Effector memory CD8-positive, alpha-beta T cell (primary cell): ENCODE data around the gene RPP40.
"Not testable (repeated sequence)": the region's sequence is repeated elsewhere in the genome, so short reads cannot be mapped to it uniquely, and the experiment has no call there.

Experiments used
- ATAC-seq: fragments of 150-1000 bp; cut with Tn5 transposase; replicated peaks from 2 replicates; pipeline ENCODE4 v1.10.0; 2021; ENCODE audit warnings: mild to moderate bottlenecking, moderate library complexity
- DNase-seq, 3 experiments: peaks; one replicate each; pipeline ENCODE4 v3.0.0; 2021
- H3K27ac Mint-ChIP-seq, 2 donors: one replicate each; pipeline ENCODE4 v1.8.0; 2022; ENCODE audit warnings: mild to moderate bottlenecking in 2 of 2, mixed read lengths in 2 of 2, moderate library complexity in 2 of 2
- H3K27me3 Mint-ChIP-seq, 2 donors: one replicate each; pipeline ENCODE4 v1.8.0; 2022; ENCODE audit warnings: mixed read lengths in 2 of 2
- H3K36me3 Mint-ChIP-seq: one replicate; pipeline ENCODE4 v1.8.0; 2022; ENCODE audit warnings: mild to moderate bottlenecking, moderate library complexity, mixed read lengths; ENCODE audit not compliant: insufficient read depth
- H3K4me1 Mint-ChIP-seq, 2 donors: one replicate each; pipeline ENCODE4 v1.8.0; 2022; ENCODE audit warnings: low read depth in 2 of 2, mixed read lengths in 2 of 2
- H3K4me3 Mint-ChIP-seq, 2 donors: one replicate each; pipeline ENCODE4 v1.8.0; 2022; ENCODE audit warnings: mild to moderate bottlenecking in 2 of 2, mixed read lengths in 2 of 2, moderate library complexity in 2 of 2
- H3K9me3 Mint-ChIP-seq, 2 donors: one replicate each; pipeline ENCODE4 v1.8.0; 2022; ENCODE audit warnings: mixed read lengths in 2 of 2
- total RNA-seq, 9 experiments: gene quantifications; one replicate each; lab custom pipeline; 2026; lab: John Stamatoyannopoulos, UW

Gene RPP40
- 0.75 to 24.4 (median 5.1) reads per million in 9 experiments for total RNA-seq

DNA sequence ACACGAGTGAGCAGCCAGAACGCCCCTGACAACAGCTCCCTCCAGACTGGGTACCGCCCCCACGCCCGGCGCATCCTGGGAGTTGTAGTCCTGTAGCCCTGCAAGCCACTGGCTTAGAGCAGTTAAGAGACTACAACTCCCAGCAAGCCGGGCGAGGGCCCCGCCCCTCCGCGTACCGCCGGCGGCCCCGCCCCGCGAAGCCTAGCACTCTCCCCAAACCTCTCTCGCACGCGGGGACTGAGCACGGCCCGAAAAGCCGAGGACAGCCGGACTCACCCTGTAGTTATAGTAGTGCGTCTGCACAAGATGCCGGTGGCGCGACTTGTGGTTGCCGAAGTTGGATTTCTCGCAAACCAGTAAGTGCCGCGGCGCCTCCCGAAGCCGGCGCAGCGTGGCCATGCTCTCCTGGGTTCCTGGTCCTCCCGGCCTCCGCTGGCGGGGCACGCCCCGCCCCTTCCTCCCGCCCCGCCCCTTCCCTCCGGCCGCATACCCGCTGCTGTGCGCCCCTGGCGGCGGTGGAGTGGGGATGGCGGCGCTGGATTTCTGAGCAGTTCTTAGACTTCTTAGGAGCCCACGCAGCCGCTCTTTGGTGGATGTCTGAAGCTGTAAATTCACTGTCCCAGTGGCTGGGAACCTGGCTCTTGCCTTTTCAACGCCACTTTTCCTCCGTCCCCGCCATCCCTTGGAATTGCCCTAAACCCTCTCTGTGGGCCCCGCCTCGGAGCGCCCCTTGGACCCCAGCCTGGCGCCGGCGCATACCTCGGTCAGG, at the start of gene RPP40:
Gene RPP40, minus strand, starts transcription at position 434 of the 769 bp plus-strand sequence. Its CDS starts 35 bp downstream, at position 399.
- DNase-seq (peak; percentile 98 to 99 (median 99)), ATAC-seq (peak; percentile 93)
- Mint-ChIP-seq H3K36me3 (peaks cover 4% of the 10 kb centered on the region), H3K27me3 (no peaks in the 10 kb centered on the region), H3K9me3 (no peaks in the 10 kb centered on the region), H3K4me3 (peak within 1 kb of the TSS; percentile 87 to 89), H3K4me1 (peaks cover 6 to 8% of the 10 kb centered on the region in 2 donors), H3K27ac (peak within 1 kb of the TSS; percentile 91 to 93)

DNA sequence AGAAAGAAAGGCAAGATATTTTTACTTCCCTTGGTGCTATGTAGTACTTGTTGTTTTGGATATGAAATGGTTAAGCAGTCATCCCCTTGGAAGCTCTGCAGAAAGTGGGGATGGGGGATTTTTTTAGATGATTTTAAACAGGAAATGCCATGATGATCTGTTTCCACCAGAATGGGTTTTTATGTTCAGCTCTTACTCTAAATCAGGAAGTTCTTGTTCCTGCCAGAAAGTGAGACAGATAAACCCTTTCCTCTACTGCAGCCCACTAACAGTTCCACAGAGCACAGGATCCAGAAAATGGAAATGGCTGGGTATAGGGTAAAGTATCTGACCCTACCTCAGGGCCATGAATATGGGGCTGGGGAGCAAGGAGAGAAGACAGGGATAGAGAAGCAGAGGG, 49.2 kb upstream of the RPP40 start:
- no peak for DNase-seq
- H3K4me3 Mint-ChIP-seq = no peak overlapping the region
- H3K9me3 Mint-ChIP-seq = peaks cover 10 to 20% of the 10 kb centered on the region in 2 donors
- no peaks in the 10 kb centered on the region for H3K4me1 Mint-ChIP-seq
- peaks cover 3% of the 10 kb centered on the region for H3K36me3 Mint-ChIP-seq
- ATAC-seq = no peak
- H3K27ac Mint-ChIP-seq = no peak overlapping the region
- H3K27me3 Mint-ChIP-seq = peaks cover 13 to 44% of the 10 kb centered on the region in 2 donors

- ATAC-seq (no peak), DNase-seq (no peak)
- Mint-ChIP-seq H3K27ac (no peak overlapping the region), H3K4me1 (no peaks in the 10 kb centered on the region), H3K27me3 (peaks cover 11 to 52% of the 10 kb centered on the region in 2 donors), H3K36me3 (peaks cover 3% of the 10 kb centered on the region), H3K4me3 (no peak overlapping the region), H3K9me3 (peaks cover 10 to 20% of the 10 kb centered on the region in 2 donors)
These were observed 47.6 kb upstream of the RPP40 start for GRCh38 chr6:5051394-5051793.

DNA sequence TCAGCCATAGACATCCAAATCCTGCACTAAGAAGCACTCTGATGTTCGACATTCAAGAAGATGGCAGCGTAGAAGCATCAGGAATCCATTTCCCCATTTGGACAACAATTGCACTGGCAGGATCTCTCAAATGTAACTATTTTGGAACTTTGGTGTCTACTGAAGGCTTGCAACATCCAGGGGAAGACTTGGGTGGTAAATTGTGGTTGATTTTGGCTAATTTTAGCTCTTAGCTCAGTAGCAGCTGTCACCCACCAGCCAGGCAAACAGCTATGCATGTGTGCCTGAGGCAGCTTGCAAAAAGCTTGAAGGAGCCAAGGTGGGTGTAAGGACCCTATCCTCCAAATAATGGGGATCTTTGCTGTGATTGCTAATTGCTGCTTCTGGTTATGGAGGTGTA, 46.2 kb upstream of the RPP40 start:
- H3K36me3 Mint-ChIP-seq = no peaks in the 10 kb centered on the region
- H3K27me3 Mint-ChIP-seq = peaks cover 11 to 52% of the 10 kb centered on the region in 2 donors
- no peak for DNase-seq

GRCh38 chr6:5046430-5046829, 42.6 kb upstream of the RPP40 start:
- Mint-ChIP-seq H3K4me3 (no peak overlapping the region), H3K27me3 (peaks cover 11 to 35% of the 10 kb centered on the region in 2 donors), H3K27ac (no peak overlapping the region), H3K4me1 (no peaks in the 10 kb centered on the region), H3K36me3 (peaks cover 3% of the 10 kb centered on the region), H3K9me3 (peaks cover 9 to 19% of the 10 kb centered on the region in 2 donors)
- no peak for ATAC-seq
- DNase-seq = no peak

More for the DNA sequence above, 46.2 kb upstream of the RPP40 start:
- H3K4me3 Mint-ChIP-seq = no peak overlapping the region
- peaks cover 10 to 20% of the 10 kb centered on the region in 2 donors for H3K9me3 Mint-ChIP-seq
- H3K27ac Mint-ChIP-seq = no peak overlapping the region
- no peaks in the 10 kb centered on the region for H3K4me1 Mint-ChIP-seq
- no peak for ATAC-seq

DNA sequence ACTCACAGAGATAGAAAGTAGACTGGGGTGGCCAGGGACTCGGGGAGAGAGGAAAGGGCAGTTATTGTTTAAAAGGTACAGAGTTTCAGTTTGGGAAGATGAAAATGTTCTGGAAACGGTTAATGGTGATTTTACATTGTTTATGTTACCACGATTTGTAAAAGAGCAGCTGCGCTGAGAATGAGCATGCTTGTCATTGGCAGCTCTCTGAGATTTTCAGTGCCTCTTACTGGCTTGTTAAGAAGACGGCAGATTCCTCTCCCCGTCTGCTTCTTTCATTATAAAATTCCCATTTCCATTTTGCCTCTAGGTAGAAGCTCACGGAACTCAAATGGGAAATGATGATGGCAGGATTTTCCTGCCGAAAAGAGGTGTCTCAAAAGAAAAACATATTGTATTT, 41.6 kb upstream of the RPP40 start:
- Mint-ChIP-seq H3K4me3 (no peak overlapping the region), H3K27me3 (peaks cover 11 to 26% of the 10 kb centered on the region in 2 donors), H3K27ac (no peak overlapping the region), H3K9me3 (peaks cover 3 to 9% of the 10 kb centered on the region in 2 donors), H3K4me1 (no peaks in the 10 kb centered on the region), H3K36me3 (peaks cover 3% of the 10 kb centered on the region)
- ATAC-seq (no peak), DNase-seq (no peak)

GRCh38 chr6:5044866-5045265, 41.0 kb upstream of the RPP40 start:
- ATAC-seq (no peak), DNase-seq (no peak)
- Mint-ChIP-seq H3K27ac (no peak overlapping the region), H3K9me3 (peaks cover 3 to 8% of the 10 kb centered on the region in 2 donors), H3K4me3 (no peak overlapping the region), H3K36me3 (peaks cover 3% of the 10 kb centered on the region), H3K4me1 (no peaks in the 10 kb centered on the region), H3K27me3 (peaks cover 11 to 26% of the 10 kb centered on the region in 2 donors)

- Mint-ChIP-seq H3K27ac (no peak overlapping the region), H3K27me3 (peaks cover 0 to 3% of the 10 kb centered on the region in 2 donors), H3K4me1 (no peaks in the 10 kb centered on the region), H3K9me3 (no peaks in the 10 kb centered on the region), H3K36me3 (peaks cover 3% of the 10 kb centered on the region), H3K4me3 (no peak overlapping the region)
- ATAC-seq (no peak), DNase-seq (no peak)
These were observed 38.6 kb upstream of the RPP40 start for GRCh38 chr6:5042436-5042835.

- no peak overlapping the region for H3K27ac Mint-ChIP-seq
- H3K27me3 Mint-ChIP-seq = no peaks in the 10 kb centered on the region
- DNase-seq (no peak), ATAC-seq (no peak)
- no peak overlapping the region for H3K4me3 Mint-ChIP-seq
- H3K9me3 Mint-ChIP-seq = no peaks in the 10 kb centered on the region
- H3K36me3 Mint-ChIP-seq = peaks cover 3% of the 10 kb centered on the region
- H3K4me1 Mint-ChIP-seq = no peaks in the 10 kb centered on the region
These were observed 38.1 kb upstream of the RPP40 start for GRCh38 chr6:5041955-5042354.

GRCh38 chr6:5036269-5036668, 32.4 kb upstream of the RPP40 start:
- ATAC-seq = no peak
- no peak overlapping the region for H3K27ac Mint-ChIP-seq
- no peaks in the 10 kb centered on the region for H3K4me1 Mint-ChIP-seq
- no peaks in the 10 kb centered on the region for H3K9me3 Mint-ChIP-seq
- H3K4me3 Mint-ChIP-seq = no peak overlapping the region
- H3K36me3 Mint-ChIP-seq = no peaks in the 10 kb centered on the region
- DNase-seq = no peak
- peaks cover 0 to 7% of the 10 kb centered on the region in 2 donors for H3K27me3 Mint-ChIP-seq

DNA sequence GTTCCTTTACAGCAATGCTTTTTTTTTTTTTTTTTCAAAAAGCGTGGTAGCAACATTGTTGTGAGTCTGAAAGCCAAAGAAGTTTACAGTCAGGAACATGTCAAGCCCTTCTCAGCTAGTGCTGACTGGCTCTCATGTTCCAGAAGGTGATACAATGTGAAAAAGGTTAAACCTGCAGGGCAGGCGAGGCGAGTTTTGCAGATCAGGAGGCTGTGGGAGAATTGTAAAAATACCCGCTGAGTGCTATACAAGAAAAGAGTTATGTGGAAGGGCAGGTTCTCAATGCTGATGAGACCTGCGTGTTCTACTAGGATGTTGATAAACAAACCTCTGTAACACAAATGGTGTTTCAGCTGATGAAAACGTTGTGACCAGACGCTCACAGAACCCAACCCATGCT, 30.9 kb upstream of the RPP40 start:
- Mint-ChIP-seq H3K9me3 (no peaks in the 10 kb centered on the region), H3K4me1 (peaks cover 7% of the 10 kb centered on the region in 2 donors), H3K27me3 (peaks cover 0 to 7% of the 10 kb centered on the region in 2 donors), H3K36me3 (no peaks in the 10 kb centered on the region), H3K4me3 (no peak overlapping the region), H3K27ac (no peak overlapping the region)
- DNase-seq (no peak), ATAC-seq (no peak)

- no peaks in the 10 kb centered on the region for H3K9me3 Mint-ChIP-seq
- peaks cover 0 to 7% of the 10 kb centered on the region in 2 donors for H3K27me3 Mint-ChIP-seq
- DNase-seq (no peak), ATAC-seq (no peak)
- H3K4me1 Mint-ChIP-seq = peaks cover 7% of the 10 kb centered on the region in 2 donors
- no peaks in the 10 kb centered on the region for H3K36me3 Mint-ChIP-seq
- H3K27ac Mint-ChIP-seq = no peak overlapping the region
- no peak overlapping the region for H3K4me3 Mint-ChIP-seq
These were observed 30.5 kb upstream of the RPP40 start for GRCh38 chr6:5034328-5034727.

DNA sequence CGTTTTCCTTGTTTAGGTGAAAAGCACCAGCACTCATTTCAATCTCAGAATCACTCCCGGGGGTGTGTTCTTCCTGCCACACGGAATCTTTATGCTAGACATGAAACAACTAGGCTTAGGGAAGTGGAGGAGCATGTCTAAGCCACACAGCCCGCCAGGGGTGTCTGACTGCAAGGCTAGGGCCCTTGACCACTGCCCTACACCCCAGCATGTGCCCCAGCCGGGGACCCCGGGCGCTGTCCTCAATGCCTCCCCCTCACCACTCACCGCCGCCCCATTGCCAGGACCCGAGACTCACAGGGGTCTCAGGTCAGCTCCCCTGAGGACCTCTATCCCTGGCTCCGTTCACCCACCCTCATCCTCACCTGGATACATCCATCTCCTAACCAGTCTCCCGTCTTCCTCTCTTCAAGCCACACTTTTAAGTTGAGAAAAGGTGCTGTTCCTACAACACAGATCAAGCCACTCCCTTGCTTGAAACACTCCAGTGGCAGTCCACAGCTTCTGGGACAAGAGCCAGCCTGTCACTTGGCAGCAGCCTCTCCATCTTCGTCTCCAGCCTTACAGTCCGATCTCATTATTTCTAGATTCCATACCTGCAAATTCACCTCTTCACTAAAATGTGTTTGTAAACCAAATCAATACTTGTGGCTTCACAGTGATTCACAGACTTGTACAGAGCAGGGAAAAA, 29.5 kb upstream of the RPP40 start:
- H3K4me3 Mint-ChIP-seq, H3K4me1 Mint-ChIP-seq, H3K9me3 Mint-ChIP-seq, H3K27me3 Mint-ChIP-seq, H3K36me3 Mint-ChIP-seq, ATAC-seq, DNase-seq, H3K27ac Mint-ChIP-seq: not testable (repeated sequence)

DNA sequence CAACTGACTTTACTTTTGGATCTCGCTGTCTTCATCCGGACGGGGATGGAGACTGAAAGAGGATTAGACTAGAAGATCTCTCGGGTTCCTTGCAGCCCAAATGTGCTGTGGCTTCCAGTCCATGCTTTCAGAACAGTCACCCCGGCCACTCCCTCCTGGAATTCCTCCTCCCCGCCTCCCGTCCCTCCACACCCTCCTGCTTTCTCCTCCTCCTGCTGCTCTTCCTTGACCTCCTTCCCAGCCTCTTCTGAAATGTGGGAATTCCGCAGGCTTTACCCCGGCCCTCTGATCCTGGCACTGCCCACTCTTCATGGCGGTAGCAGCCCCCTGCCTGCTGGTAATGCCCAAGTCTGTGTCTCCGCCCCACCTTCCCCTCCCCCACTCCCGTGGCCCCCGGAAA, 28.9 kb upstream of the RPP40 start:
- H3K9me3 Mint-ChIP-seq, H3K27me3 Mint-ChIP-seq, ATAC-seq, H3K4me3 Mint-ChIP-seq, H3K36me3 Mint-ChIP-seq, DNase-seq, H3K27ac Mint-ChIP-seq, H3K4me1 Mint-ChIP-seq: not testable (repeated sequence)
